Nephron progenitor cell (in vitro differentiated cells): ENCODE measurements around the gene ANKRD24.
"Not testable (repeated sequence)": the region's sequence is repeated elsewhere in the genome, so short reads cannot be mapped to it uniquely, and the experiment has no call there.

Source experiments
- DNase-seq: peaks from one replicate; pipeline ENCODE4 v3.0.0; 2021
- H3K27ac Mint-ChIP-seq: 2 replicates; pipeline ENCODE4 v1.8.0; 2021; ENCODE audit warnings: mild to moderate bottlenecking, moderate library complexity, mixed read lengths
- H3K27me3 Mint-ChIP-seq: 2 replicates; pipeline ENCODE4 v1.8.0; 2021; ENCODE audit warnings: mild to moderate bottlenecking, low read depth, mixed read lengths; ENCODE audit not compliant: poor library complexity
- H3K36me3 Mint-ChIP-seq: 2 replicates; pipeline ENCODE4 v1.8.0; 2021; ENCODE audit warnings: low read depth, mixed read lengths
- H3K4me1 Mint-ChIP-seq: 2 replicates; pipeline ENCODE4 v1.8.0; 2021; ENCODE audit warnings: mixed read lengths
- H3K4me3 Mint-ChIP-seq: 2 replicates; pipeline ENCODE4 v1.8.0; 2021; ENCODE audit warnings: mild to moderate bottlenecking, moderate library complexity, mixed read lengths
- H3K9me3 Mint-ChIP-seq: 2 replicates; pipeline ENCODE4 v1.8.0; 2021; ENCODE audit warnings: mild to moderate bottlenecking, moderate library complexity, mixed read lengths
- CTCF ChIP-seq: fragments of 200-600 bp; sonication (generic); IDR thresholded peaks from 2 replicates; pipeline ENCODE4 v1.5.0; 2021; ENCODE audit warnings: antibody characterized with exemption

Gene ANKRD24

DNA sequence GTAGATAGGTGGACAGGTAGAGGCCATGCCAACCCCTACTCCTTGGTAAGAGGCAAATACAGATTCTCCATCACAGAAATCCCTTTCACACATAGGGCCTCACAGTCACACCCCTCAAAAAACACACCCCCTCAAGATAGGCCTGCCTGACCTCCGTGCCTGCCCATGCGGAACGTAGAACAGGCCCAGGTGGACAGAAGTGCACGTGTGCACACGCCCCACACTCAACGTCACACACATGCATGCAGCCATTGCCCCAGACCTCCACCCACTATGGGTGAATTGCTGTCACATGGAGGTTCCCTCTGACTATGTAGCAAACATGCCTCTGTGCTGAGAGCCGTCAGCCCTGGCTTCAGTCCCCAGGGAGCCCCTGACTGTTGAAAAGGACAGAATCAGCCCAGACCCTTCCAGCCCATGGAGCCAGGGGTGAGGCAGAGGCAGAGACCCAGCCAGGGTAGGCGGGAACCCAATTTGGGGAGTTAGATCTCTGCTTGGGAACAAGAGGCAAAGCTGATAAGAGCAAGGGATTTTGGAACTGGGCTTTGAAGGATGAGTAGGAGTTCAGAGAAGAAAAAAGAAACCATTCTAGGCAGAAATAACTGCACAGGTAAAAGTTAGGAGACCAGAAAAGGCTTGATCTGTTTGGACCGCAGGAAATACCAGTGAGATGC lies 3.1 kb downstream of the ANKRD24 start:
- TF ChIP-seq CTCF, result no peak
- H3K36me3 Mint-ChIP-seq, result no peaks in the 10 kb centered on the region
- H3K9me3 Mint-ChIP-seq, result no peaks in the 10 kb centered on the region
- H3K27ac Mint-ChIP-seq, result no peak overlapping the region
- DNase-seq, result no peak
- no peak overlapping the region for H3K4me3 Mint-ChIP-seq
- H3K27me3 Mint-ChIP-seq, result peaks cover 29% of the 10 kb centered on the region
- H3K4me1 Mint-ChIP-seq, result peaks cover 48% of the 10 kb centered on the region

DNA sequence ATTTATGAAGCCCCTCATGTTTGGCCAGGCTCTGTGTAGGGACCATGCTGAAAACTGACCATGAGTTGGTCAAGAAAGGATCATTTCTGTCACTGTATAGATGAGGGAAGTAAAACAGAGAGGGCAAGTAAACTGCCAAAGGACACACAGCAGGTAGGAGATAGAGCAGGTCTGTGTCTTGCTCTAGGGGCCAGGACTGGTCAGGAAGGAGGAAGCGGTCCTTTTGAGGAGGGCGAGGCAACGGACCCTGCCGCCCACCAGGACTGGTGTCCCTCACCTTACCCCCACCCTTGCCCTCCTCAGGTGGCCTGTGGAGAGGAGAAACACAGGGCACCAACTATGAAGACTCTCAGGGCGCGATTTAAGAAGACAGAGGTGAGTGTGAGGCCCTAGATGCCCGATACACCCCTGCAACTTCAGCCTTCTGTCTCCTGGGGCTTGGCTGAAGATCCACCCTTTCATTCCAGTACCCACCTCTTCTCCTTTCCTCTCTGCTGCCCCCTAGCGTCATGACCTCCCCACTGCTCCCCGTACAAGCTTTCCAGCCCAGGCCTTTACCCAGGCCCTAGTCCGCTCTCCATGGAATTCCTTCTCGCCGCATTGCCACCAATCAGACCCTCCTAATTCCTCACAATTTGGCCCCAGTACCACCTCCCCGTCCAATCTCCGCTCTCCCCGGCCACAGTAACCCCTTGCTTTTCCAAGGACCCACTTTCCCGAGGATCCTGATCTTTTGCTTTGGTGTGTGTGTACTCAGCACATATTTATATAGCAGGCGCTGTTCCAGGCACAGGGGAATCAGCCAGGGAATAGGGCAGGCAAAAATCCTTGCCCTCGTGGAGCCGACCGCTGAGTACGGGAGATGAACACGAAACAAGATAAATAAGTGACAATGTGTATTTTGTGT lies 3.9 kb downstream of the ANKRD24 start:
- Mint-ChIP-seq H3K9me3 (no peaks in the 10 kb centered on the region), H3K27ac (no peak overlapping the region), H3K4me1 (peaks cover 50% of the 10 kb centered on the region), H3K27me3 (peaks cover 29% of the 10 kb centered on the region), H3K4me3 (no peak overlapping the region), H3K36me3 (no peaks in the 10 kb centered on the region)
- TF ChIP-seq CTCF, result peak; percentile 83
- peak; percentile 94 for DNase-seq

DNA sequence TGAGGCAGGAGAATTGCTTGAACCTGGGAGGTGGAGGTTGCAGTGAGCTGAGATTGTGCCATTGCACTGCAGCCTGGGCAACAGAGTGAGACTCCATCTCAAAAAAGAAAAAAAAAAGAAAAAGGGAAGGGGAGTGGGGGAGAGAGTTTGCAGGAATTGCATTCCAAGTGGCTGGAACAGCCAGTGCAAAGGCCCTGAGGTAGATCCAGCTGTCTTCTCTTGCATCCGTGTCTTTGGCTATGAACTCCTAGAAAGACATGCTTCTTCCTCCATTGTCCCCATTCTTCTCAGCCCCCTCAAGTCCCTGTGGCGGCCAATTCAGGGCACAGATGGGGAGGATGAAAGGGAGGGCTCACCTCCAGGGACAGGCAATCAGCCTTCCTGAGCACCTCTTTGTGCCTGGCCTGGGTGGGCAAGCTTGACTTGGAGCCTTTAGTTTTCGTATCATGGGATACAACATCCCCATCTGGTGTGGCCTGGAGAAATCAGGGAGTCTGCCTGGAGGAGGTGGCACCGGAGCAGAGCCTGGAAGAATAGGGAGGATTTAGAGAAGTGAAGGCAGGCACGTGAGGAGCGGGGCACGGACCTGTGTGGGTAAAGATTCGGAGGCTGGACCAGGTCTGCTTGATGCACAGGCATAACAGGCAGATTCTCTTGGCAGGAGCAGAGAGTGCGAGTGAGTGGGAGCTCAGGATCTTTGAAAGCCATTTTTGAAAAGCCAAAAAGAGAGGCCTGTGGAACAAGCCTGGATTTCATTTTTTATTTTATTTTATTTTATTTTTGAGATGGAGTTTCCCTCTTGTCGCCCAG lies 5.0 kb downstream of the ANKRD24 start:
- no peak for DNase-seq
- H3K4me1 Mint-ChIP-seq, result peaks cover 41% of the 10 kb centered on the region
- H3K27me3 Mint-ChIP-seq, result peaks cover 29% of the 10 kb centered on the region
- no peaks in the 10 kb centered on the region for H3K9me3 Mint-ChIP-seq
- H3K27ac Mint-ChIP-seq, result no peak overlapping the region
- H3K4me3 Mint-ChIP-seq, result no peak overlapping the region
- TF ChIP-seq CTCF, result no peak
- H3K36me3 Mint-ChIP-seq, result no peaks in the 10 kb centered on the region

GRCh38 chr19:4189641-4190040 lies 7.2 kb downstream of the ANKRD24 start:
- DNase-seq, result no peak
- TF ChIP-seq CTCF, result no peak
- H3K9me3 Mint-ChIP-seq, result no peaks in the 10 kb centered on the region
- H3K36me3 Mint-ChIP-seq, result no peaks in the 10 kb centered on the region
- peaks cover 27% of the 10 kb centered on the region for H3K4me1 Mint-ChIP-seq
- peaks cover 37% of the 10 kb centered on the region for H3K27me3 Mint-ChIP-seq
- no peak overlapping the region for H3K4me3 Mint-ChIP-seq
- H3K27ac Mint-ChIP-seq, result no peak overlapping the region

- not testable (repeated sequence) for H3K27ac Mint-ChIP-seq, H3K9me3 Mint-ChIP-seq, H3K36me3 Mint-ChIP-seq, DNase-seq, H3K4me3 Mint-ChIP-seq
- Mint-ChIP-seq H3K4me1 (peaks cover 17% of the 10 kb centered on the region), H3K27me3 (peaks cover 48% of the 10 kb centered on the region)
These were observed 10.0 kb downstream of the ANKRD24 start for GRCh38 chr19:4192537-4192936.

- Mint-ChIP-seq H3K36me3 (peaks cover 8% of the 10 kb centered on the region), H3K4me3 (no peak overlapping the region), H3K27me3 (peaks cover 61% of the 10 kb centered on the region), H3K9me3 (peaks cover 12% of the 10 kb centered on the region), H3K4me1 (peaks cover 21% of the 10 kb centered on the region), H3K27ac (no peak overlapping the region)
- TF ChIP-seq CTCF, result no peak
- DNase-seq, result no peak
These were observed 11.9 kb downstream of the ANKRD24 start for GRCh38 chr19:4194353-4194752.
